T-helper 2 cell treated with Interferon-gamma antibody and Interleukin-4, amounts not matched to agents 100 ng/mL and 5 ng/mL, for 36 hours (primary cell): ENCODE data around the gene SPRR4. TPM values are rescaled to one million over a fixed set of nuclear protein-coding genes. Genes with fewer than 3 reads are reported as not detected.
"Not testable (repeated sequence)": the region's sequence is repeated elsewhere in the genome, so short reads cannot be mapped to it uniquely, and the experiment has no call there.

Source experiments
- intact Hi-C: fragments of 100-400 bp; cut with micrococcal nuclease; formaldehyde crosslinking; loops from one replicate; pipeline ENCODE4 v1.15.1; 2023
- total RNA-seq: library from RNA; stranded (reverse); gene quantifications from 2 replicates; pipeline ENCODE4 v1.2.3, GENCODE V29; 2022

SPRR4 gene
- total RNA-seq, 1 donor from 2014 or later = not detected

DNA sequence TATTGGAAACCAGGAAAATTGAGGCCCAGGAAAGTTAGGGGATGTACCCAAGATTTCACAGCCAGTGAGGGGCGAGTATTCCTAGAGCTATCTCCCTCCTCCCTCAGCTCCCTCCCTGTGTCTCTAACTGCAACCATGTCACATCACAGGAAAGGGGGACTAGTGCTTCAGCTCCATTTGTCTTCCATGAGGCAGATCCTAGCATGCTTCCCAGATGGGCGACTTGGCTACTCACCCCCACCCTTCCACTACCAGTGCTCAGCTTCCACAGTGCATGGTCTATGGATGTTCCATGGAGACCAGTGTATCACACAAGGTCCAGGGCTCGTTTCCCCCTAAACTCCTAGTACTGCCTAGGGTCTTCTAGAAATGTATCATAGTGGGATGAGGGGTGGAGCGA is 4.6 kb upstream of the SPRR4 start:
- intact Hi-C loops = no loop called here

DNA sequence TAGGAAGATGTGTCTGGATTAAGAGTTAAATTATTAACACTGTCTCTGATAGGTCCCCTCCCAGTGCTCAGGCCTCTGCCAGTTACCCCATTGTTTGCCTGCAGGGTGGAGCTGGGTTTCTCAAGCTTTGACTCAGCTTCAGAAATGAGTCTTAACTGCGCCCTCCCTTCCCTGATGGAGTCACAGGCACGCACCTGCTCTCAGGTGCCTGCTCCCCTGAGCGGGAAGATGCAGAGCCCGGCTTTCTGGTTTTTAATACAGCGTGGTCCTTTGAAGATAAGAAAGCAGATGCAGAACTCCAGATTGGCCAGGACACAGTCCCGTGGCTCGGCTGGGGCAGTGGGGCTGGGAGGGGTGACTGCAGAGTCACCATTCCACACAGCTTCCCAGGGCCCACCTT is 3.2 kb upstream of the SPRR4 start:
- intact Hi-C loops = no loop called here

DNA sequence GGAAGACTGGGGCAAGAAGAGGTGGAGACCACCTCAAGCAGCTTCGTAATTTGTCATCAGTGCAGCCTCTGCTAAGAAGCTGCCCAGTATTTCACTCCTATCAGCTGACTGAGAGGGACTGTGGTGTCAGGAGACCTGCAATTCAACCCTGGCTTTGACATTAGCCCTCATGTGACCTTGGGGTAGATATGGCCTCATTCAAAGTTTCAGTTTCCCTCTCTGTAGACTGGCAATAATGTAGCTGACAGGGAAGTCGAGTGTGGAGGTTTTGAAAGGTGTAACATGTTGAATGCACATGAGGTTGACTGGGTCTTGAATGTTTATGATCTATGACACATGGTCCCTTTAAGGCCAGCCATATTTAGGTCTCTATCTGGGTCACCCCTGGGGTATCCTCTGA is 2.2 kb upstream of the SPRR4 start:
- intact Hi-C loops = no loop called here

DNA sequence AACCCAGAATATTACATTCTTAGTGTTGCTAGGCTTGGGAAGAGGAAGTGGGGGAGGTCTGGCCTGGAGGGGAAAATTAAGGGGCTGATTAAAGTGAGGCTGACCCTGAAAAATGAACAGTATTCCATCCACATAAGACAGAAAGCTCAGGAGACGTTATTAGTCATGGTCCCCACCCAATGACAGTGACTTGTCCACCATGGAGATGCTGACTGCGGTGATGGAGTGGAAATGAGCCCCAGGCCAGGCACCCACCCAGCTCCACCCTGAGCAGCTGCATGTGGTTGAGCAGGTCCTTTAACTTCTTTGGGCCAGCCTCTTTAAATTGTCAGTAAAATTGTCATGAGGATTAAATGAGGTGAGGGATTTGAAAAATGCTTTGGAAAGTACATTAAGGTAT is 1.4 kb upstream of the SPRR4 start:
- intact Hi-C loops = no loop called here

DNA sequence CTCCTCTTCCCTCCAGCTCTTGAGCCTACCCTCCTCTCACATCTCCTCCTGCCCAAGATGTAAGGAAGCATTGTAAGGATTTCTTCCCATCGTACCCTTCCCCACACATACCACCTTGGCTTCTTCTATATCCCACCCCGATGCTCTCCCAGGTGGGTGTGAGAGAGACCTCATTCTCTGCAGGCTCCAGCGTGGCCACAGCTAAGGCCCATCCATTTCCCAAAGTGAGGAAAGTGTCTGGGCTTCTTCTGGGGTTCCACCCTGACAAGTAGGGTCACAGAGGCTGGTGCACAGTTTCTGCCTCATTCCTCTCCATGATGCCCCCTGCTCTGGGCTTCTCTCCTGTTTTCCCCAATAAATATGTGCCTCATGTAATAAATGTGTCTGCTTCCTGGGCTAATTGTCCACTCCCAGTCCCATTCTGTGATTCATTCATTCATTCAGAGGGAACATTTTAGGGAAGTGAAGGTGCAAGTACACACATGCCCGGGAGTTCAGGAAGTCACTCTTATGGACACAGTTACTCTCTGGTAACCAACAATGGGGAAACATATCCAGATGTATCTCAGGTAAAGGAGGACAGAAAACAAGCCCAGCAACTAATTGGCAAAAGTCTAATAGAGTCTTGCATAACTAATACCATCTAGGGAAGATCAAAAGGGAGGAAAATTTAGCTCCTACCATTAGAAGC is 1.9 kb downstream of the SPRR4 start:
- intact Hi-C loops = loop anchor here (10.0 kb wide), 1 partner anchor 612 kb away; no protein-coding TSS in a partner anchor

DNA sequence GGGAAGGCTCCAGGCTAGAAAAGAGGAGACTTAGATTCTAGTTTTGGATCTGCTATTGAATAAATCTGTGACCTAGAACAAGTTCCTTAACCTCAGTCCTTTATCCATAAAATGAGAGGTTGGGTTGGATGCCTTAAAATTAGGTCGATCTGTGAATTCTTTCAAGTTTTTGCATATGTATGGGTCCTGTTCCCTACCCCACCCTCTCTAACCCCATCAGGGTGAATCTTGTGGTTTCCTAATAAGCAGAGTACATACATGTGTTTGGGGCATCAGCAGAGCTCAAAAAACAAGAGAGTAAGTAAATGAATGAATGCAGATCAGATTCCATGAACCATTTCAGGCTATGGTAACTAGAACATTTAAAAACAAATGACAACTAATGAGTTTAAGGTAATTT is 6.2 kb downstream of the SPRR4 start:
- intact Hi-C loops = loop anchor here (10.0 kb wide), 1 partner anchor 608 kb away; no protein-coding TSS in a partner anchor

DNA sequence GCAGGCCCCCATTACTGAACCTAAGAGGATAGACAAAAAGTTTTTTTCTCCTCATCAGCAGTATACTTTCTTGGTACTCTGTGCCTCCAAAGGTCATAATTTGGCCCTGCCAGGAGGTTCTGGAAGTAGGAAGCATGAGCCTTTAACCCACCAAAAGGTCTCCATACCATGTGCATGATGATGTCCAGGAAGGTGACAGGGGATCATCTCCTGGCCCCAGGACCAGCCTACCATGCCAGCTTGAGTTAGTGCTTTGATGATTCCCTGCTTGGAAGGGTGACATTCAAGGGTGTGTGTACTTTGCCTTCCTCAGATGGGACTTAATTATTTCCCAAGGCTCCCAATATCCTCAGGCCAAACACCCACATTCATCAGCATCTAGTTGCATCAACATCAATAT is 7.2 kb downstream of the SPRR4 start:
- intact Hi-C loops = loop anchor here (10.0 kb wide), 1 partner anchor 607 kb away; no protein-coding TSS in a partner anchor

DNA sequence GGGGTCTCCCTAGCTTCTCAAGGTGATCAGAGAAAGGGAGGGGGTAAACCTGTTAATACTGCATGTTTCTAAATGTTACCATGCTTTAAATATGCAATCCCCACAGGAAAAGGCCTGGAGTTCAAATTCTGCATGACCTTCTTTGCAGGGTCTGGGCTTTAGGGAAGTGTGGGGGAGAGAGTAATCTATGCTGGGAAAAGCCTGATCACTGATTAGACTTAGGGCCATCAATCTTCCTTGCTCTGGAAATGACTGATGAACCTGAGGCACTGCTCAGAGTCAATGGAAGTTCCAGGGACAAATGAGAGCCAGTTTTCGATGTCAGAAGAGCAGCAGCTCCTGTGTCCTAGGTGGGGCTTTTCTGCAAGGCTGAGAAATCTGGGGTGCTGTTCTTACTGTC is 10.2 kb downstream of the SPRR4 start:
- intact Hi-C loops = no loop called here

DNA sequence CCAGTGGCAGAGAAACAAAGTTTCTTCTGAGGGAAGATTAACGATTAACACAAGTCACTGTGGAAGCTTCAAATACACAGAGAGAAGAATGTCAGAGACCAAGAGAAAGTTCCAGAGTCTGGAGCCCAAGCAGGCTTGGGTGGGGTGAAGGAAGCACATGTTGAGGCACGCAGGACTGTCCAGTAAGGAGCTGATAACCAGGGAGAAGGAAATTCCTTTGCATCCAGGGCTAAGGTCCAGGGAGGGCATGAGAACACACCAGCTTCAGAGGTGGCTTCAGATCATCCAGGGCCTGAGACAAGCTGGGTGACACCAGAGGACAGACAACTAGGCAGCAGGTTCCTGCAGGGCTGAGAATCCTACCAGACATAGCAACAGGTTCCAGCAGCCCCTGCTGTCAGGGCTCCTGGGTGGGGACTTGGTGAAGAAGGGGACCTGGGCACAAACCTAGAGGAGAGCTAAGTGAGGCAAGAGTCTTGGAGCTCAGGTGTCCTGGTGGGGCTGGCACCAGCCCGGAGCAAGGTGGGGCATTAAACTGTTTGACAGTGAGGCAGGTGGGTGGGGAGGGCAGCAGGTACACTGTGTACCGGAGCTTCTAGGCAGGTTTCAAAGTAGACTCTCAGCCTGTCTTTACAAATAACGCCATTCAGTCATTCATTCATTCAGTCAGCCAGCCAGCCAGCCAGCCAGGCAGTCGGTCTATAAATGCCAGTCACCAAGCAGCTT is 10.9 kb downstream of the SPRR4 start:
- intact Hi-C loops = no loop called here

DNA sequence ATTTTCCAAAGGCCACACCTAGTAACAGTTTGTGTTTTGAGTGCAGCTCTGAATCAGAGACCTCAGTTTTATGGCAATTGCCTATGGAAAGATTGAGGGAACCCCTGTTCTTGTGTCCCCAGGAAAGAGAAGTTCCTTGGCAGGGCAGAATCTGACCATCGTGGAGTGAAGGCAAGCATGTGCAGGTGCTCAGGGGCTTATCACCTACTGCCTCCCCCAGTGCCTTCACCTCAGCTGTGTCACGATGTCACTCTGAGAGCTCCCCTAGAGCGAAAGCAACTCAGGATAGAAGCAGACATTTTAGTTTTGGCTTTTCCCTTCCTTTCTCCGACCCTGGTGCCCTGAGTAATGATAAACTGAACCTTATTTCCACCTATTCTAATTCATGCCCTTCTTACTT is 11.6 kb downstream of the SPRR4 start:
- intact Hi-C loops = no loop called here

DNA sequence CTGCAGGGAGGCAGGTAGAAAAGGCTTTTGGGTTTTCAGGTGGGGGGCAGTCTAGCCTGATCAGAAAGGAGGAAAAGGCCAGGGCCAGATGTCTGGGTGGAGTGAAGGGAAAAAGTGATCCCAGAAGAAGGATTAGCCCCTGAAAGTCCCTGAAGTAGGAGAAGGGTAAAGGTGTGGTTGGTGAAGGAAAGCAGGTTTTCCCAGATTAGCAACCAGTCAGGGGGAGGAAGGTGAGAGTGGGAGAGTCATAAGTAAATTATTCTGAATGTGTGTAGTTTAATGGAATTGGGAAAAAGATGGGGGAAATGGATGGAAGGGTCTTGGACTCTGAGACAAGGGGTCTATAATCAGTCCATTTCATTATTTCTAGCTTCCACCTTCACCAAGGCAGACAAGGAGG is 12.8 kb downstream of the SPRR4 start:
- intact Hi-C loops = no loop called here

DNA sequence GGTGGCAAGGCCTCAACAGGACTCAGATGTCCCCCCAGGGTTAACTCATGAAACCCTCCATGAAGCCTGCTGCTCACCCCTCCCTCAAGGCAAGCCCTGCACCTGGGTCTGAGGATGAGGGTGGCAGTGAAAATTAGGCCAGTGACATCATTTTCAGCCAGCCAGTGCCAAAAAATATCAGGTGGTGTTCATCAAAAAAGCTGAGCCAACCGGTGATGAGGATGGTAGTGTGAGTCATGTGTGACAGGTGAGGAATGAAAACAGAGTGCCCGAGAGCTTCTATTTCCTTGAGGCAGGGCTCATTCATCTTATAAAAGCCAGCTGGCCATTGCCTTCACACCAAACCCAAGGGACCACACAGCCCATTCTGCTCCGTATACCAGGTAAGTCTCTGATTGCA is 13.3 kb downstream of the SPRR4 start, which contains the start of gene SPRR1A:
TSS of gene SPRR1A (plus strand) at position 339 of the 400 bp plus-strand sequence. CDS start 1,150 bp downstream, outside the sequence.
- intact Hi-C loops = no loop called here

DNA sequence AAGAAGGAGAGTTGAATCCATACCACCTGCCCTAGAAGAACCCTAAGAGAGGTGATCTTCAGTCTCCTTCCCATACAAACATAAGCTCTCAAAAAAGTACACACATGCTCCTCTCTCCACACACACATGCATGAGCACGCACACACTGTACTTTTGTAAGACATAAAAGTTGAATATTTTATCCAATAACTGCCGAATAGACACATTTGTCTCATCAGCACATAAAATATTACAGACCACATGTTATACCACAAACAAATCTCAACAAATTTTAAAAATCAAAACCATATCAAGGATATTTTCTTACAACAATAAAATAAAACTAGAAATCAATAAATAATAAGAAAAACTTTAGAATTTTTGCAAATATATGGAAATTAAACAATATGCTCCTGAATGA is 16.1 kb downstream of the SPRR4 start:
- intact Hi-C loops = no loop called here

DNA sequence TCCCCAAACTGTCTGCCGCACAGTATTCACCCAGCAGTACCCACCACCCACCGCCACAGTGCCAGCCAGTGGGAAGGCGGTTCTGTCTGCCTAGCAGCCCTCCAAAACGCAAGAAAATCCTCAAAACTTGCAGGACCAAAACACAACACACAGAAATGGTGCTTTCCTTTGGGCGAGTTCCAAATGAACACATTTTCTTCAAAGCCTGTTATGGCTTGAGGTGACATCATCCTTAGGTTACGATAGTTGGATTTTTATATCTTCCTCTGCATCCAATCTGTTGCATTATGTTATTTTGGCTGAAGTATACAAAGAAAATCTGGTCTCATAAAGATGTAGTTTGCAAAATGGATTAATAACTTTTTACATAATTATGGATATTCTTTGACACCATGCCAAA is 22.7 kb downstream of the SPRR4 start:
- intact Hi-C loops = no loop called here

DNA sequence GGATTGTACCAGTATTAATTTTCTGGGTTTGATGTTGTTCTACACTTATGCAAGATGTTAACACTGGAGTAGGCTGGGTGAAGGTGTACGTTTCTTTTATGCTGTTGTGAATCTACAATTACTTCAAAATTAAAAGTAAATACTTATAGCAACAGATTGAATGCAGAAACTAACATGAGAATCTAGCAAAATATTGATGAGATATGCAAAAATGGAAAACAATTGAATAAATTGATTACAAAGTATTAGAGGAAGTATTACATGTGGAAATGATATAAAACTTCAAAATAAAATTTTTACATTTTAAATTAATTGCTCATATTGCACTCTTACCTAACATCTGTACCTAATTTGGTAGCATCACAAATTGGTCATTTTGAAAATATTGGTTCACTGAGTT is 25.4 kb downstream of the SPRR4 start:
- intact Hi-C loops = no loop called here

DNA sequence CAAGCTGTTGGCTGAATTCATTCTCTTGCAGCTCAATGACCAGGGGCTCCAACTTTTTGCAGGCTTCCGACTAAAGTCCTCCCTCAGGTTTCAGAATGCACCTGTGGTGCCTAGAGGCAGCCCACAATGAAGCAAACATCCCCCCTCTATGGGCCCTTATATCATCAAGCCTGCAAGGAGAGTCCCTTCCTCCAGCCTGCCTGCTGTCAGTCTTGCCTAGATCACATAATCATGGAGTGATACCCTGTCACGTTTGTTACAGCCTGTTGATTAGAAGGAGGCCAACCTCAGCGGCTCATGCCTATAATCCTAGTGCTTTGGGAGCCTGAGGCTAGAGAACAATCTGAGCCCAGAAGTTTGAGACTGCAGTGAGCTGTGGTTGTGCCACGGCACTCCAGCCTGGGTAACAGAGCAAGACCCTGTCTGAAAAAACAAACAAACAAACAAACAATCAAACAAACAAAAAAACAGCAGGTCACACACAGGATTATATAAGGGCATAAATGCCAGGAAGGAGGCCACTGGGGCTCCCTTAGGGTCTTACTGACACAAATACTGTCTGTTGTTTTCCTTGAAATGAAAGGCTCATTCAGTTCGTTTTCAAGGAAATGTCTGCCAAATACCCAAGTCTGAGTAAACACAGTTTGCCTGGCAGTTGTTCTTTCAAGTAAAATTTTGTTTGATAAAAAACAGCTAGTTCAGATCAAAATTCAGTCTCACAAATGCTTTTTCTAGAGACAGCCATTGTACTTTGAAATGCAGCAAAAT is 26.4 kb downstream of the SPRR4 start:
- intact Hi-C loops = no loop called here

DNA sequence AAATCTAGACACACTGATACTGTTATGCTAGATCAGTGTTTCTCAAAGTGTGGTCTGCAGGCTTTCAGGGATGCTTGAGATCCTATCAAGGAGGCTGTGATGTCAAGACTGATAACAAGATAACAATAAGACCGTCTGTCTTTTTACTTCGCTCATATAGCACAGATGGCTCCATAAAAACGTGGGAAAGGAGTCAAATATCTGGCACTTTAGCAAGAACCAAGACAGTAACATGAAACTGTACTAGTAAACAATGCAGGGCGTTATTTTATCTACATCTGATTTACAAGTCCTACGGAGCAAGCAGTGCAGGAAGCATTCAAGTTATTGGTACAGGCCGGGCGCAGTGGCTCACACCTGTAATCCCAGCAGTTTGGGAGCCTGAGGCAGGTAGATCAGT is 27.5 kb downstream of the SPRR4 start:
- intact Hi-C loops = no loop called here

DNA sequence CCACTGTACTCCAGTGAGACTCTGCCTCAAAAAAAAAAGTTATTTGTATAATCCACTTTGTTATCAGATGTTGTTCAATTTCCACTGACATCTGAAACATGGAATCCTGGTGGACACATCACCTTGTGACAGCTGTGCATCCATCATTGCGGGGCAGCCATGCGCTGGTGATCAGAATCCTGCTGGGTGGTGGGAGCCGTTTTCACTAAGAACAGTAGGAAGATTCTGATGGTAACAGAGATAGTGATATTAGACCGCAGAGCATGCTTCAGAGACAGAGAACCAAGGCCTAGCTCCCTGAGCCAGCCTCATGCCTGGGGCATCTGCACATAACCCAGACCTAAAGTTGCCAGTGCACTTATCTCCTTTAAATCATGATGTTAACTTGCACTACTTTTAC is 28.0 kb downstream of the SPRR4 start:
- intact Hi-C loops = no loop called here

DNA sequence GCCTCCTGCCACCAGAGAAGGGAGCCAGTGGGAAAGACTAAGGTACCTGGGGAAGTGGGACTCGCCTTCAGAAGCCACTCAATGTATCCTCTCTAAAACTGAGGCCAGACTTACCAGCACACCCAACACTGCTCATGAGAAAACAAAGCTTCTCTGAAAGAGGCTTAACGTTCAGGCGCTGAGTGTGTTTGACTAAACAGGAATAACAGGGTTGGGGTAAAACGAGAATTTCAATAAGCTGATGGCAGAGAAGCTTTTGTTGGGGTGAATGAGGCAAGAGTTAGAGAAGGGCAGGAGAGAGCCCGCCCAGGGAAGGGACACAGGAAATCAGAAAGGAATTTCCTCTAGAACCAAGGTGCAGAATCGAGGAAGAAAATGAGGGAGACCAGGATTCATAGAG is 29.4 kb downstream of the SPRR4 start:
- intact Hi-C loops = no loop called here

DNA sequence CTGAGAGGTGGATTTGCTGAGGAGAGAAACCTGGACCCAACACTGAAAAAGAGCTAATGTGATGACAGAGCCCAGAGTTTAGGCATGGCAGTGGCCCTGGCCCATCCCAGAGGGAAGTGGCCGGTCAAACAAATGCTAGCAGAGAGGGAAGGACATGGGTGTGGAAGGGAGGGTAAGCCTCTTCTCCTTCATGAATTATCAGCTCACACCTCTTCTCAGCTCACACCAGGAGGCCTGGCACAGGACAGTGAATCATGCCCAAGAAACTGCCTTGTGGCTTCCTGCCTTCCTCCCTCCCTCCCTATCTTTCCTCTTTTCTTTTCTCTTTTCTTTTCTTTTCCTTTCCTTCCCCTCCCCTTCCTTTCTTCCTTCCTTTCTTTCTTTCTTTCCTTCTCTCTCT is 29.8 kb downstream of the SPRR4 start:
- intact Hi-C loops = no loop called here

DNA sequence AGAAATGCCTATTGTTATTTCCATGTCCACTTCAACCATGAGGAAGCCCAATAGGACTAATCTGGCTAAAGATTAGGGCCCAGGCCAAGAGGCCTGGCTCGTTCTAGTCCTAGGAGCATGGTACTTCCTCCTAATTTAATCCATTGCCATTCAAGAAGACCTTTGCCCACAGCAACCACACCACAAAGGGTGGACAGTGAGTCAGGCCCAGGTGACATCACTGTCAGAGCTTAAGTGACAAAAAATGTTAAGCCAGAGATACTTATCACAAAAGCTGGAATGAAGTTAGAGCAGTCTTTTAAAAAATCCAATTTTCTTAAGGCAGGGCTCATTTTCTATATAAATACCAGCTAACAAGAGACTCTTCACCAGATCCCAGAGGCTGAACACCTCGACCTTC is 30.9 kb downstream of the SPRR4 start, which contains the start of gene SPRR3:
TSS of gene SPRR3 (plus strand) at position 368 of the 400 bp plus-strand sequence. CDS start 1,272 bp downstream, outside the sequence.
- intact Hi-C loops = no loop called here

DNA sequence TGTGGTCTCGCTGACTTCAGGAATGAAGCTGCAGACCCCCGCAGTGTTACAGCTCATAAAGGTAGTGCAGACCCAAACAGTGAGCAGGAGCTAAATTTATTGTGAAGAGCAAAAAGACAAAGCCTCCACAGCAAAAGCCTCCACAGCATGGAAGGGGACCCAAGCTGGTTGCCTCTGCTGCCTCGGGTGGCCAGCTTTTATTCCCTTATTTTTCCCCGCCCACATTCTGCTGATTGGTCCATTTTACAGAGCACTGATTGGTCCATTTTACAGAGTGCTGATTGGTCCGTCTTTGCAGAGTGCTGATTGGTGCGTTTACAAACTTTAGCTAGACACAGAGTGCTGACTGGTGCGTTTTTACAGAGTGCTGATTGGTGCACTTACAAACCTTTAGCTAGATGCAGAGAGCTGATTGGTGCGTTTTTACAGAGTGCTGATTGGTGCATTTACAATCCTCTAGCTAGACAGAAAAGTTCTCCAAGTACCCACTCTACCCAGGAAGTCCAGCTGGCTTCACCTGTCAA is 40.8 kb downstream of the SPRR4 start:
- intact Hi-C loops = not testable (repeated sequence)
